NCI-H1048 (cell line): Measurements from ENCODE around the gene IRF3.

ENCODE experiments used
- DNase-seq: peaks from one replicate; lab custom pipeline; 2025; lab: John Stamatoyannopoulos, UW

Gene IRF3

GRCh38 chr19:49665351-49666119 lies at the start of gene IRF3, which contains the start of gene BCL2L12:
Gene IRF3 (minus strand): TSS chr19:49665857. CDS start chr19:49664838, 1,019 bp downstream.
Gene BCL2L12 (plus strand): TSS chr19:49665933. CDS start chr19:49666693, 760 bp downstream.
- DNase-seq, result peak; percentile 87

GRCh38 chr19:49713236-49713845 lies 47.7 kb upstream of the IRF3 start:
- no peak for DNase-seq

GRCh38 chr19:49712397-49712859 lies 46.8 kb upstream of the IRF3 start:
- DNase-seq, result peak; percentile 24

- no peak for DNase-seq
Observed at GRCh38 chr19:49710372-49710951, 44.8 kb upstream of the IRF3 start.

- no peak for DNase-seq
Observed at GRCh38 chr19:49705919-49706318, 40.3 kb upstream of the IRF3 start.

- DNase-seq, result no peak
Observed at GRCh38 chr19:49704888-49705642, 39.4 kb upstream of the IRF3 start.

- DNase-seq, result no peak
Observed at GRCh38 chr19:49701271-49701786, 35.7 kb upstream of the IRF3 start.

GRCh38 chr19:49700563-49700962 lies 34.9 kb upstream of the IRF3 start:
- no peak for DNase-seq

GRCh38 chr19:49699364-49699763 lies 33.7 kb upstream of the IRF3 start:
- no peak for DNase-seq

- DNase-seq, result no peak
Observed at GRCh38 chr19:49696865-49697264, 31.2 kb upstream of the IRF3 start.

- DNase-seq, result no peak
Observed at GRCh38 chr19:49696115-49696514, 30.5 kb upstream of the IRF3 start.

- DNase-seq, result no peak
Observed at GRCh38 chr19:49692147-49692506, 26.5 kb upstream of the IRF3 start.

- DNase-seq, result peak; percentile 48
Observed at GRCh38 chr19:49691243-49692146, 25.8 kb upstream of the IRF3 start.

- peak; percentile 58 for DNase-seq
Observed at GRCh38 chr19:49690656-49691242, 25.1 kb upstream of the IRF3 start, which contains the start of gene CPT1C. Gene CPT1C (plus strand): TSS chr19:49691116. CDS start chr19:49692253, 1,137 bp downstream.

- DNase-seq, result no peak
Observed at GRCh38 chr19:49690079-49690655, 24.5 kb upstream of the IRF3 start.

GRCh38 chr19:49689133-49690078 lies 23.7 kb upstream of the IRF3 start, which contains the start of gene ADM5:
Gene ADM5 (plus strand): TSS chr19:49689594. CDS start chr19:49689838, 244 bp downstream.
- DNase-seq, result no peak

GRCh38 chr19:49688531-49689132 lies 23.0 kb upstream of the IRF3 start:
- DNase-seq, result no peak

GRCh38 chr19:49687566-49688316 lies 22.1 kb upstream of the IRF3 start:
- DNase-seq, result no peak
